HL-60/S4 treated with retinoic acid at 250 ng/mL for 4 days and 3 days (cell line): ENCODE results near the gene NR2F1-AS1.
"Not testable (repeated sequence)": the region's sequence is repeated elsewhere in the genome, so short reads cannot be mapped to it uniquely, and the experiment has no call there.

Experiments
- in situ Hi-C: fragments of 300-500 bp; cut with MboI; formaldehyde crosslinking; loops from 2 replicates; pipeline ENCODE4 v1.7.0; 2022; ENCODE audit warnings: low sequenced_read_pairs

The NR2F1-AS1 gene

DNA sequence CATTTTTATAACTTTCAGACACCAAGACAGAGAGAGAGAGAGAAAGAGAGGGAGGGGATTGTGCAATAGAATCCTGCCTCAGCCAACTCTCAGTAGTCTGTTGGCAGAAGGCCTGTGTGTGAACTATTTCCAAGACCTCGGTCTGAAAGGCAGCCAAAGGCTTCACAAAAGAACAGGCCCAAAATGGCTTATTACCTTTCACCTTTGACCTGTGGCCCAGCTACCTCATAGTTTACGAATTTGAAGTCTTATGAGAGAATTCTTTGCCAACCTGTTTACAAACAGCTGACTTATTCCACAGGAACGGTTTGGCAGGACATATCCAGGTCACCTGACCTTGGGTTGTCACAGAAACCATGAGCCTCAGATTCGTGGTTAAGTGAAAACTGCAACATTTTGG lies 48.6 kb downstream of the NR2F1-AS1 start:
- in situ Hi-C loops = no loop called here

DNA sequence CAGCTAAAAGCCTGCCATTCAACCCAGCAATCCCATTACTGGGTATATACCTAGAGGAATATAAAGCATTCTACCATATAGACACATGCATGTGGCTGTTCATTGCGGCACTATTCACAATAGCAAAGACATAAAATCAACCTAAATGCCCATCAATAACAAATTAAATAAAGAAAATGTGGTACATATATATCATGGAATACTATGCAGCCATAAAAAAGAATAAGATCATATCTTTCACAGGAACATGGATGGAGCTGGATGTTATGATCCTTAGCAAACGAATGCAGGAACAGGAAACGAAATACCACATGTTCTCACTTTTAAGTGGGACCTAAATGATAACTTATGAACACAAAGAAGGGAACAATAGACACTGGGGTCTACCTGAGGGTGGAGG lies 59.2 kb downstream of the NR2F1-AS1 start:
- in situ Hi-C loops = not testable (repeated sequence)

DNA sequence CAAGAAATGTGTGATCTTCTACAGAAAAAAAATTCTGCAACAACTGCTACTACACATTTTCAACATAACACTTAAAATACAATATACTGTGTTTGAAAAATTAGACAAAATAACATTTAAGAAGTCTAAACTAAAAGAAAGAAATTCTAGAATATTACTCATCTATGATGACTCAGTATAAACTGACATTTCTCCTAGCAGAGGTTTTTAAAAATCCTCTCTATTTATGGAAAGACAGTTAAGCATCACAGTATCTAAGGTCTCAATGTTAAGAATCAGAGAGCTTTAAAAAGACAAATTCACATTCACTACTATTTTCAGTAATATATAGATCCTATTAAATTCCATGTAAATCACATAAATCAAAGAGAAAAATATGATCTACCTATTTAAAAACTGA lies 61.3 kb downstream of the NR2F1-AS1 start:
- in situ Hi-C loops = no loop called here

DNA sequence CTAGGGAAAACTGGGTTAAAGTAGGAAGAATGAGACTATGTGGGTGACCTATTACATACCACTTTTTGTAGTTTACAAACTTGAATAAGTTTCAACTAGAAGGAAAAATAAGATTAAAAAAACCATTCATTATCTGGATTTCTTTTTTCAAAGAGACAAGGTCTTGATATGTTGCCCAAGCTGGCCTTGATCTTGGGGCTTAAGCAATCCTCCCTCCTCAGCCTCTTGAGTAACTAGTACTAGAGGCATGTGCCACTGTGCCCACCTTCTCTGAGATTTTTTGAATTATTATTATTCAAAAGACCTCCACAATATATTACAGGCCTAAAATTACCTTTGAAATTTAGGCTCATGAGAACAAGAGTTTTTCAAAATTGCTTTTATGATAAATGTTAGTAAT lies 63.2 kb downstream of the NR2F1-AS1 start:
- in situ Hi-C loops = no loop called here

DNA sequence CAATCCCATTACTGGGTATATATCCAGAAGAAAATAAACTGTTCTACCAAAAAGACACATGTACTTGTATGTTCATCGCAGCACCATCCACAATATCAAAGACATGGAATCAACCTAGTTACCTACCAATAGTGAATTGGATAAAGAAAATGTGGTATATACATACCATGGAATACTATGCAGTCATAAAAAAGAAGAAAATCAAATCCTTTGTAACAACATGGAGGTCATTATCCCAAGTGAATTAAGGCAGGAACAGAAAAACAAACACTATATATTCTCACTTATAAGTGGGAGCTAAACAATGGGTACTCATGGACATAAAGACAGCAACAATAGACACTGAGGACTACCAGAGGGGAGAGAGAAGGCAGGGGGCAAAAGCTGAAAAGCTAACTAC lies 67.7 kb downstream of the NR2F1-AS1 start:
- in situ Hi-C loops = no loop called here

DNA sequence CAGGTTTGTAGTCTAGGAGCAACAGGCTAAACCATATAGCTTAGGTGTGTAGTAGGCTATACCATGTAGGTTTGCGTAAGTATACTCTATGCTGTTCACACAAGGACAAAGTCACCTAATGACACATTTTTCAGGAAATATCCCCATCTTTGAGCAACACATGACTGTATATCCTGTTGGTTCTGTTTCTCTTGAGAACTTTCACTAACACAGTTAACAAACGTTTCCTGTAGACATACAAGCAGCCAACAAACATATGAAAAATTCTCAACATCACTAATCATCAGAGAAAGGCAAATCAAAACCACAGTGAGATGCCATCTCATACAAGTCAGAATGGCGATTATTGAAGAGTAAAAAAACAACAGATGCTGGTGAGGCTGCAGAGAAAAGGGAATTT lies 68.2 kb downstream of the NR2F1-AS1 start:
- in situ Hi-C loops = no loop called here

DNA sequence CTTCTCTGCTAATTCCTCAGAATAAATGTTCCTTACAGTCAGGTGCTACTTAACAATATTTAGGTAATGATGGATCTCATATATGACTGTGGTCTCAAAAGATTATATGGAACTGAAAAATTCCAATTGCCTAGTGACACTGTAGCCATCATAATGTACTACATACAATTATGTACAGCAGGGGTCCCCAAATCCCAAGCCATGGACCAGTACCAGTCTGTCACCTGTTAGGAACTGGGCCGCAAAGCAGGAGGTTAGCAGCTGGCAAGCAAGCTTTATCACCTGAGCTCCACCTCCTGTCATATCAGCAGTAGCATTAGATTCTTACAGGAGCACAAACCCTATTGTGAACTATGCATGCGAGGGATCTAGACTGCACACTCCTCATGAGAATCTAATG lies 69.6 kb downstream of the NR2F1-AS1 start:
- in situ Hi-C loops = no loop called here

DNA sequence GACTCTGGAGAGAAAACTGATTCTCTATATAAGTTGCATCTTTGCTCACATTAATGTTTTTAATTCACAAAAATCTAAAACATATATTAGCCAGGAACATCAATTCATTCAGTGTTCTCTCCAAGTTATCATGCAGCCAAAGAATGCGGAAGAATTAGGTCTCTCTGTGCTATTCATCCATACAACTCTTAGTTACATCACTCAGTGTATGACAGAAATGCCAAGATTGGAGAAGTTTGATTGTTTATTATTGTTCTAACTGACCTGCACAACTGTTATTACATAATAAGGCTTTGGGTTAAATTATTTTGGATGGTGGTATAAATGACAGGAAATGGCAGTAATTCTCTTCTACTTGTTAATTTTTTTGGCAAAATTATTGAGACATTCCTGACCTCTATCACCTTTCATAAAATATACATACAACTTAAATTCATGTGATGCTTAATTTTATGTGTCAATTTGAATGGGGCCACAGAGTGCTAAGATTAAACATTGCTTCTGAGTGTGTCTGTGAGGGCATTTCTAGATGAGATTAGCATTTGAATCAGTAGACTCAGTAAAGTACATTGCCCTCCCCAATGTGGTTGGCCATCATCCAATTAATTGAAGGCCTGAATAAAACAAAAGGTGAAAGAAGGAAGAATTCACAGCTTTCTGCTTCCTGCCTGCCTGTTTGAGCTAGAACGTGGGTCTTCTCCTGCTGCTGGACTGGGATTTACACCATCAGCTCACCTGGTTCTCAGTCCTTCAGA lies 70.2 kb downstream of the NR2F1-AS1 start:
- in situ Hi-C loops = no loop called here

DNA sequence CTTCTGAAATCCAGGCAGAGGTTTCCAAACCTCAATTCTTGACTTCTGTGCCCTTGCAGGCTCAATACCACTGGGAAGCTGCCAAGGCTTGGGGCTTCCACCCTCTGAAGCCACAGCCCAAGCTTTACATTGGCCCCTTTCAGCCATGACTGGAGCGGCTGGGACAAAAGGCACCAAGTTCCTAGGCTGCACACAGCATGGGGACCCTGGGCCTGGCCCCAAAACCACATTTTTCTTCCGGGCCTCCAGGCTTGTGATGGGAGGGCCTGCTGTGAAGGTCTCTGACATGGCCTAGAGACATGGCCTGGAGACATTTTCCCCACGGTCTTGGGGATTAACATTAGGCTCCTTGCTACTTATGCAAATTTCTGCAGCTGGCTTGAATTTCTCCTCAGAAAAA lies 75.5 kb downstream of the NR2F1-AS1 start:
- in situ Hi-C loops = not testable (repeated sequence)

DNA sequence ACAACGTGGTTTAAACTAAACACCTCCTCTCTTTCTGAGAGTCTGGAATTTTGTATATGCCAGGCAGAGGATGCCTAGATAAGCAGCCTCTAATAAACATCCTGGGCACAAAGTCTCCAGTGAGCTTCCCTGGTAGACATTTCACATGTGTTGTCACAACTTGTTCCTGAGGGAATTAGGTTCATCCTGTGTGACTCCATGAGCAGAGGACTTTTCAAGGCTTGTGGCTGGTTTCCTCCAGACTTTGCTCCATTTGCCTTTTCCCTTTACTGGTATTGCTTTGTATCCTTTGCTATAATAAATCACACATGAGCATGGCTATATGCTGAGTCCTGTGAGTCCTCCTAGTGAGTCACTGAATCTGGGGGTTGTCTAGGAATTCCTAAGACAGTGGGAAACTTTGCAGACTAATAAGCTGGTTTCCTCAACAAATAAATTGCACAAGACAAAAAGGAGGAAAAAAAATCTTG lies 77.4 kb downstream of the NR2F1-AS1 start:
- in situ Hi-C loops = no loop called here

DNA sequence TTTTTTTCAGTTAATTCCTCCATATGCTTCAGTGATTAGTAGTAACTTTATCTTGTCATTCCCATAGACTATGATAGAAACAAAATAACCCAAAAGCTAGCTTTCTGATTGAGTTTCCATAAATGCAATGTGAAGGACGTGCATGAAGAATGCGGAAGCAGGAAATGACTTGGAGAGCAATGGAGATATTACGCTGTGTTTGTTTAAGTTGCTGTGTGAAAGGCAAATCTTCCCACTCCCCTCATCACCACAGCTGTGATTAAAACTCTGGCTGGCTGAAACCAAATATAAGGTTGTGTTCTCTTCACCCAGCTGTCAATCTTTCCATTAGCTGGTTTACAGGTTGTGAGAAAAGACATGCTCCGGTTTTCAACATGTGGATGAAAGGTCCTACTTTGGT lies 83.9 kb downstream of the NR2F1-AS1 start:
- in situ Hi-C loops = no loop called here

DNA sequence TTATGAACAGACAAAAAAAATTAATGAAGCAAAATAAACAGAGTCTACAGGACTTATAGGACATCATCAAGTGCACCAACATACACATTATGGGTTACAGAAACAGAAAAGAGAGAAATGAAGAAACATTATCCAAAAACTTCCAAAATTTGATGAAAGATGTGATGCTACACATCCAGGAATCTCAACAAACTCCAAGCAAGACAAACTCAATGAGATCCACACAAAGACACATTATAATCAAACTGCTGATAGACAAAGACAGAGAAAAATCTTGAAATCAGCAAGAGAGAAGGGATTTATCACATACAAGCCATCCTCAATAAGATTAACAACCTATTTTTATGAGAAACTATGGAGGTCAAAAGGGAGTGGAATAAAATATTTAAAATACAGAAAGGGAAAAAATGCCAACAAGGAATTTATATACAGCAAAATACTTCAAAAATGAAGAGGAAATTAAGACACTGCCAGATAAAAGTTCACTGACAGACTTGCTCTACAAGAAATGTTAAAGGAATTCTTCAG lies 101.0 kb downstream of the NR2F1-AS1 start:
- in situ Hi-C loops = no loop called here

DNA sequence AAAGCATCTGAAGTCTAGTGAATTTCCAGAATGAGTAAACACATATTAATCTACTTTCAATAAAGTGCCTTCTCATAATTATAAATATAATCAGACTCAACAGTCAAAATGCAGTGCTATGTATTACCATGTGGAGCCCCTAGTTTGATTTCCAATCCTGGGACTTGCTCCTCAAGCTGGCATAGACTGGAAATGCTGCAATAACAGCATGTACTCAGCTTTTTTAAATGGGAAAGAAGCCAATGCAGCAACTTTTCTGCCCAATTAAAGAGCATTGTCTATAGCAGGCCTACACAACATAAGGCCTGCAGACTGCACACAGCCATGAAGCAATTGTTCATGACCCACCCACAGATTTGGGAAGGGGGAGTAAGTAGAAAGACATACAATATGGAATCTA lies 103.2 kb downstream of the NR2F1-AS1 start:
- in situ Hi-C loops = no loop called here

DNA sequence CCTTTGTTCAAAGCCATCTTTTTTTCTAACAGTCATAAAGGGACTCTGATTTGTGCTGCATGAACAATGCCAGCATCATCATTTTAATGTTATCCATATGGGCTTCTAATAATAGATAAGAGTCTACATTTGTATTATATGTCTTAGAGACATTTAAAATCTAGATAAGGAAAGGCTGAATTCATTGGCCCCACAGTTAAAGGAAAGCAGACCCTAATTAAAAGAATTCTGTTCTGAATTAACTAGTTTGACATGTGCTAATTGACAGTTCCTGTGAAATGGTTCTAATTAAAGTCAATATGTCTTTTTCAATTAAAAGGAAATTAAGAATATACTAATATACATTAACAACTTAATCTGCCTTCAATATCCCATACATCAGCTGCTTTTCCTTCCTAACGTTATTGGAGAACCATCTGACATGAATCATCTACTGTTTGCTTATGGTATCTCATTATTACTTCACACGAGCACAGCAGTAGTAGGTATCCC lies 104.7 kb downstream of the NR2F1-AS1 start:
- in situ Hi-C loops = no loop called here

DNA sequence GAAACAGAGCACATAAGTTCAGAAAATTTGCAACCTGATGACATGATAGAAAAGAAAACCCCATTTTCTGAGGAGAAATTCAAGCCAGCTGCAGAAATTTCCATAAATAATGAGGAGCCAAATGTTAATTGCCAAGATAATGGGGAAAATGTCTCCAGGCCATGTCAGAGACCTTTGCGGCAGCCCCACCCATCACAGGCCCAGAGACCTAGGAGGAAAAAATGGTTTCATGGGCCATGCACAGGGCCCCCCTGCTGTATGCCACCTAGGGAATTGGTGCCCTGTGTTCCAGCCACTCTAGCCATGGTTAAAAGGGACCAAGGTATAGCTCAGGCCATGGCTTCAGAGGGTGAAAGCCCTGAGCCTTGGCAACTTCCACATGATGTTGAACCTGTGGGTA lies 118.1 kb downstream of the NR2F1-AS1 start:
- in situ Hi-C loops = no loop called here

DNA sequence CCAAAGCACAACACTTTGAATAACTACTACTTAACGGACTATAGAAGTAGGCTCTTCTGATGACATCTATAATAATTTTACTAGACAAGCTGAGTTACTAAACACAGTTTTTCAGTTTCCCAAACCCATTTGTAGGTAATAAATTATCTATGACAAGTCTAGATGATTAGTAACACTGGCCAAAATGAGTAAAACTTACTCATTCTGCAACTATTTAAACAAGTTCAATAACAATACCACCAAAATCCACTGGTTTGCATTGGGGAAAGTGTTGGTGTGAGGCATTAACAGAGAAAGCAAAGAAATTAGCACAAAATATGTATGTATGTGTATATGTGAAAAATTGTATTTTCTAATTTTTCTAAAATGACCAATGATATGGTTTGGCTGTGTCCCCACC lies 119.3 kb downstream of the NR2F1-AS1 start:
- in situ Hi-C loops = no loop called here

DNA sequence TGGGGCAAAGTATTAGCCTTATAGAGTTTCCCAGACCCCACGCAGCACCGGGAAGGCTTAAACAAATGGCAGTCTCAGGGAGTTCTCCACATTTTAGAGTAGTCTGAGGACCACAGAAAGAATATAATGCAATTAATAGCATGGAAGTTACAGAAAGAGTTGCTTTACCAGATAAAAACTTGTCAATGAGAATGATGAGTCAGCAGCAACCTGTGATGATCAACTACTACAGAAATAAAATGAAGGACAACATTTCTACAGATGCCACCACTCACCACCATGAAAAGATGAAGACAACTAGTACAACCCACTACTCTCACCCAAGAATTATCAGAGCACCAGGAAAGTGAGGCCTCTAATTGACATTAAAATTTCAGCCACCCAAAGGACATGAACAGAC lies 120.7 kb downstream of the NR2F1-AS1 start:
- in situ Hi-C loops = no loop called here

DNA sequence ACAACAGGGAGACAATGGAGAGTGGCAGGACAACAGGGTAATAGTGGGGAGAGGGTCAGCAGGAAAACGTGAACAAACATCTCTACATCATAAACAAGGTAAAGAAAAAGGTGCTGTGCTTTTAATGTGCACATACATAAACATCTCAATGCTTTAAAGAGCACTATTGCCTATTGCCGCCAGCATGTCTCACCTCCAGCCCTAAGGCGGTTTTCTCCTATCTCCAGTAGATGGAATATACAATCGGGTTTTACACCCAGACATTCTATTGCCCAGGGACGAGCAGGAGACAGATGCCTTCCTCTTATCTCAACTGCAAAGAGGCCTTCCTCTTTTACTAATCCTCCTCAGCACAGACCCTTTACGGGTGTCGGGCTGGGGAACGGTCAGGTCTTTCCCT lies 124.2 kb downstream of the NR2F1-AS1 start:
- in situ Hi-C loops = not testable (repeated sequence)

DNA sequence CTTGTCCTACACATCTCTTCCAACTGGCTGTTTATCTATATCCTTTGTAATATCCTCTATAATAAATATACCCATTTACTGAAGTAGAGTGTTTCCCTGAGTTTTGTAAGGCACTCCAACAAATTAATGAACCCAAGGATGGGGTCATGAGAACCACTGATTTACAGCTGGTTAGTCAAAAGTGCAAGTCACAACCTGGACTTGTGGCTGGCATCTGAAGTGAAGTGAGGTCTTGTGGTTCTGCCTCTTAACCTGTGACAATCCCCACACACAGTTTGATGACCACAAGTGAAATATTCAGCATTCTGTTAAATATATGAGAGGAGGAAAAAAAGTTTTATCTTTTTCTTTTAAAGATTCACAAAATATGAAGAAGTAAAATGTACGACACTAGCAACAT lies 126.1 kb downstream of the NR2F1-AS1 start:
- in situ Hi-C loops = no loop called here

DNA sequence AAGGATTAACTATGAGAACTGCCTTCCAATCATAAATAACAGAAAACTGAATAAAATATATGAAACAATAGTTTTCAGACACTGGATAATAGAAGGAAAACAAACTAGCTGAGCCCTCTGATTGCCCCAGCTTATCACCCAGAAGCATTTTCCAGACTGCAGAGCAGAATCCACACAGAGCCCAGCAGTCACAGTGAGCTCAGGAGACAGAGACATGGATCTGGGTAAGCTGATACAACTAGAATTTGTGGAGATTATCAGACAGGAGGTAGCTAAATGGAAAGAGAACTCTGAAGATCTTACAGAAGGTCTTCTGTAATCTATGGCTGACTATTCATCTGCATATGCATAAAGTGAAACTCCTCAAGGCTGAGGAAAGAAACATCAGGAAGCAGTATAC lies 128.8 kb downstream of the NR2F1-AS1 start:
- in situ Hi-C loops = no loop called here

DNA sequence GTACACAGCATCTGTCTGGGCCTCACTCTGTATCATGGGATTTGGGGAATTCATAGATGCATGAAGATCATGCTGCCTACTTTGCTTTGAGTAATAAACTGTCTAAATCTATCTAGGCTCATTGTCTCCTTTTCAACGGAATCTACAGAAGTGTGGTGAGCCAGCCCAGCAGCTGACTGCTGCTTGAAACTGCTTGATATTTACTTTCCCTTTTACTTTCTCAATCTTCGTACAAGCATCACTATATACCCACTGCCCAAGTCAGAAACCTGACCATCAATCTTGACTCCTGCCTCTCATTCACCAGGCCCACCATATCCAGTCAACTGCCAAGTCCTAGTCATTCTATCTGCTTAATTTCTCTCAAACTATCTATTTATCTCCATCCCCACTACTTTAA lies 142.9 kb downstream of the NR2F1-AS1 start:
- in situ Hi-C loops = no loop called here

DNA sequence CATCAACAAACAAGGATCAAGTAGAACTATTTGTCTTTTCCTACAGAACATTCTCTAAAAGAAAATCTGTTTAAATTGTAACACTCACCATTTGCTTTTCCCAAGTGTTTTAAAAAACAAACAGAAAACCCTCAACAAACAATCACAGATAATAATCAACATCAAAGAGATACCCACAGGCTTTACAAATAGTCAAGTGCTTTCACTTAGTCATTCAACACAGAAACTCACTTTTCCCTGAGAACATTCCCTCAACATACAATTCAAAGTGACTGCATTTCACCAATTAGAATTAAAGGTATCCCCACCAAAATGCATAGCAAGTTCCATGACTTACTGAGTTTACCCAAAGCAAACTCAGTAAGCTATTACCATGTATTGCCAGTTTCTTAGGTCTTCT lies 144.9 kb downstream of the NR2F1-AS1 start:
- in situ Hi-C loops = no loop called here

DNA sequence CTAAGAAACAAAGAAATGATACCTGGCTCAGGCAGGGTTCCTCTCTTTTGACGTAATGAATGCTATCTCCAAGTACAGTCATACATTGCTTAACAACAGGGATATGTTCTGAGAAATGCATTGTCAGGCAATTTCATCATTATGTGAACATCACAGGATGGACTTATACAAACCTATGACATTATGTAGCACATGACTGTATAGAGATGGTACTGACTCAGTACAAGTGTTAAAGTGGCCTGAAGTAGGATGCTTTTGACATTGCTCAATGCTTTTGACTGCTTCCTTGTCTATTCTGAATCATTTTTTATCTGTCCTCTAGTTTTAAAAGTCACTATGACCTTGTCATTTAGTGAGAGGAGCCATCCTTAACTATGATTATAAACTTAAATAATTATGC lies 147.6 kb downstream of the NR2F1-AS1 start:
- in situ Hi-C loops = no loop called here
